Naive B cell (primary cell): ENCODE data around the gene LUM. TPM values are rescaled to one million over a fixed set of nuclear protein-coding genes. Genes with fewer than 3 reads are reported as not detected.
"Not testable (repeated sequence)": the region's sequence is repeated elsewhere in the genome, so short reads cannot be mapped to it uniquely, and the experiment has no call there.

Experiments
- ATAC-seq, 2 donors: fragments of 150-1000 bp; cut with Tn5 transposase; 2 replicates each; pipeline ENCODE4 v1.10.0; 2021; ENCODE audit warnings: low read depth in 2 of 2, mild to moderate bottlenecking in 2 of 2, moderate library complexity in 2 of 2
- DNase-seq: peaks from one replicate; pipeline ENCODE4 v3.0.0; 2022
- H3K27ac Mint-ChIP-seq, 6 donors: one replicate each; pipeline ENCODE4 v1.8.0; 2020 to 2022; ENCODE audit warnings: mild to moderate bottlenecking in 6 of 6, mixed read lengths in 6 of 6, moderate library complexity in 5 of 6, inconsistent platforms in 2 of 6
- H3K27me3 Mint-ChIP-seq, 3 donors: one replicate each; pipeline ENCODE4 v1.8.0; 2021 to 2022; ENCODE audit warnings: mixed read lengths in 3 of 3, mild to moderate bottlenecking in 1 of 3
- H3K36me3 Mint-ChIP-seq, 2 donors: one replicate each; pipeline ENCODE4 v1.8.0; 2020 to 2022; ENCODE audit warnings: mixed read lengths in 2 of 2, inconsistent platforms in 1 of 2, mild to moderate bottlenecking in 1 of 2
- H3K4me1 Mint-ChIP-seq, 3 donors: one replicate each; pipeline ENCODE4 v1.8.0; 2020 to 2022; ENCODE audit warnings: mixed read lengths in 3 of 3, inconsistent platforms in 1 of 3, mild to moderate bottlenecking in 1 of 3, moderate library complexity in 1 of 3
- H3K4me3 Mint-ChIP-seq, 8 donors: one replicate each; pipeline ENCODE4 v1.8.0; 2020 to 2022; ENCODE audit warnings: mild to moderate bottlenecking in 8 of 8, mixed read lengths in 8 of 8, moderate library complexity in 8 of 8, inconsistent platforms in 2 of 8
- H3K9me3 Mint-ChIP-seq, 7 donors: one replicate each; pipeline ENCODE4 v1.8.0; 2020 to 2022; ENCODE audit warnings: mixed read lengths in 7 of 7, mild to moderate bottlenecking in 5 of 7, inconsistent platforms in 2 of 7, moderate library complexity in 1 of 7
- polyA plus RNA-seq, 6 donors: library from polyadenylated mRNA; unstranded; fragments of 300-500 nt; fragmentation: Illumina TruSeq; gene quantifications; one replicate each; pipeline ENCODE4 v1.2.3, GENCODE V29; 2021; ENCODE audit warnings: low read depth in 6 of 6

The LUM gene
- polyA plus RNA-seq, 6 donors from 2014 or later, result not detected

DNA sequence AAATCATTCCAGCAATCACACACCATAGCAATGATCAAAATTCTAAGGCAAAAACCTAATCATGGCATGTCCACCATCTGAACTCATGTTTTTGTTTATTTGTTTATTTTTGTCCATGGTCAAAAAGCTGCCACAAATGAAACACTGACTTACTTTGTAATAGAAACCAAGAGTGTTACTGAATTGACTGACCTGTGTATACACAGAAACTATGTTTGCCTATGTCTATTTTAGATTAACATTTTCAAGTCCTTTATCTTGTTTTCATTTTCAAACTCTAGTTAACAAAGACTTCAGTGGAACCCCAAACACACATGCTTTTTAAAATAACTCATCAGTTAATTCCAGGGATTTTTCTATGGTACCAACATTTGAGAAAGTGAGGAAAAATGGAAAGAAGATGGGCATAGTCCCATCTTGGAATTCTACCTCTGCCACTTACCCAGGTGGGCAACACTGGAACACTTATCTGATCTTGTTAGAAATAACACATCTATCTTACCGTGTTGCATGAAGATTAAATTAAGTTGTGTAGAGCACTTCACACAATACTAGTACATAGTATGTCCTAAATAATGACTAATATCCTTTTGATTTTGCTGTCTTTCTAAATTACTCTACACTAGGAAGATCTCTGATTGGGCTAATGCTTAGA lies 6.4 kb downstream of the LUM start:
- Mint-ChIP-seq H3K4me1 (no peaks in the 10 kb centered on the region), H3K27ac (no peak overlapping the region), H3K36me3 (no peaks in the 10 kb centered on the region), H3K9me3 (no peaks in the 10 kb centered on the region), H3K27me3 (no peaks in the 10 kb centered on the region), H3K4me3 (no peak overlapping the region)
- DNase-seq (no peak), ATAC-seq (no peak)

DNA sequence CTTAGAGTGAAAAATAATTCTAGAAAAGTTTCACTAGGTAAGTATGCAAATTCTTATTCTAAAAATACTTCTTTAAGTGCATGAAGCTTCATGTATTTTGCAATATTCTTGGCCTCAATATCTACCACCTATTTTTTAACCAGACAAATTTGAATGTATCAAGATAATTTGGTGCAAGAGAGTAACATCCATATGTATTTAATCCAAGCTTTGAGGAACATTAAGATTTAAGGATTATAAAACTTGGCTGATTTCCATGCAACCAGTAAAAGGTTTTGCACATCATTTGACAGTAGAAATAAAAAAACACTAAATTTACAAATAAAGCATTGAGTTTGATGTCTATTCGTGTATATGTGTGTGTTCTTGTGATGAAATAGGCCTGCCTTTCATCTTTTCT lies 7.7 kb downstream of the LUM start:
- ATAC-seq, result no peak
- Mint-ChIP-seq H3K36me3 (no peaks in the 10 kb centered on the region), H3K4me3 (no peak overlapping the region), H3K9me3 (no peaks in the 10 kb centered on the region), H3K27ac (no peak overlapping the region), H3K4me1 (peaks cover 0 to under 1% (median 0%) of the 10 kb centered on the region in 3 donors), H3K27me3 (no peaks in the 10 kb centered on the region)
- no peak for DNase-seq

DNA sequence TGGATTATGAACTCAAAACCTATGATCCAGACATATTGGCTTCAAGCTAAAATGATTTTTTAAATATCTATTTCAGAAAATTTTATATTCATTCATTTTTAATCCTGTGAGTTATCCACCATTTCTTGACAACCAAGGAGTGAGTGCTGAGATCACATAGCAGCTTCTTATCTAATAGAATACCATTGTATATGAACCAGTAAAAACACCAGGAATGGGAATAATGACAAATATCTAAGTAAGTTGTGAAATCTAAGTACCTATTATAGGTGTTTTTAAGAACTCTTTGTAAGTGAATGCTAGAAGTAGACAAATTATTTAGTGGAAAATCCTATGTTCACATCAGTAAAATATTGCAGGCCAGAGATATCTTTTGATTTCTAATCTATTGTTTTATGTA lies 8.2 kb downstream of the LUM start:
- Mint-ChIP-seq H3K27me3 (no peaks in the 10 kb centered on the region), H3K27ac (no peak overlapping the region), H3K4me1 (peaks cover 0 to 4% (median 0%) of the 10 kb centered on the region in 3 donors), H3K4me3 (no peak overlapping the region), H3K9me3 (no peaks in the 10 kb centered on the region), H3K36me3 (no peaks in the 10 kb centered on the region)
- DNase-seq (no peak), ATAC-seq (no peak)

DNA sequence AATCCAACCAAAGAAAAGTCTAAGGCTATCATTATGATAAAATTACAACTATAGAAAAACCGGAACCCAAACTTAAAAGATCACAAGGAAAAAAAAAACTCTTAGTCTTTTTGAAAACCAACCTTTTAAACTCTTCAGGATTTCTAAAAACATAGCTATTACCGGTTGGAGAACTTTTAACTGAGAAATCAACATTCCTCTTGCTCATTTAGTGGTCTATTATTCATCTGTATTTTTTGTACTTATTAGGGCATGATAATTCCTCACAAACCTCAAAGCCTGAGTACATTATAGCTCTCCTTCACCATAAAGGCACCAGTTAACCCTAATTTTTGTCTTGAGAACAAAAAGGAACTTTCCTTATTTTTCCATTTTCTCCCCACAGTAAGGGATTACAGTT lies 10.4 kb downstream of the LUM start:
- DNase-seq (no peak), ATAC-seq (no peak)
- Mint-ChIP-seq H3K27ac (no peak overlapping the region), H3K36me3 (no peaks in the 10 kb centered on the region), H3K27me3 (no peaks in the 10 kb centered on the region), H3K4me1 (peaks cover 0 to 4% (median 0%) of the 10 kb centered on the region in 3 donors), H3K4me3 (no peak overlapping the region), H3K9me3 (no peaks in the 10 kb centered on the region)

DNA sequence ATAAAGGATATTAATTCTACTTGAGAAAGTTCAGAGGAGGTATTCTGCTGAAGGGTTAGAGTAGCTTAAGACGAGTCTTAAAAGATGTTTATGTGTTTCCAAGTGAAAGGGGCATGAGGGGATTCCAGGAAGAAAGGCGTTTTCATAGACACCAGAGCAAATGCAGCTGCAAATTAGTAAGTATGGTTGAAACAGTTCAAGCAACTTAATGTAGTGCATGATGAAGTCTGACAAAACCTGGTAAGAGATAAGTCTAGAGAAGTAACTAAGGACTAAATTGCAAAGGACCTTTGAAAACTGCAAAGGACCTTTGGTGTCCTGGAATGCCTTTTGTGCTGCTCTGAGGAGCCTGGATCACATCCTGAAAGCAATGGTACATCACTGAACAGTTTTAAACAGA lies 11.5 kb downstream of the LUM start:
- Mint-ChIP-seq H3K4me1 (peaks cover 0 to 4% (median 0%) of the 10 kb centered on the region in 3 donors), H3K36me3 (no peaks in the 10 kb centered on the region), H3K27ac (no peak overlapping the region), H3K4me3 (no peak overlapping the region), H3K9me3 (no peaks in the 10 kb centered on the region), H3K27me3 (no peaks in the 10 kb centered on the region)
- no peak for ATAC-seq
- DNase-seq, result no peak

DNA sequence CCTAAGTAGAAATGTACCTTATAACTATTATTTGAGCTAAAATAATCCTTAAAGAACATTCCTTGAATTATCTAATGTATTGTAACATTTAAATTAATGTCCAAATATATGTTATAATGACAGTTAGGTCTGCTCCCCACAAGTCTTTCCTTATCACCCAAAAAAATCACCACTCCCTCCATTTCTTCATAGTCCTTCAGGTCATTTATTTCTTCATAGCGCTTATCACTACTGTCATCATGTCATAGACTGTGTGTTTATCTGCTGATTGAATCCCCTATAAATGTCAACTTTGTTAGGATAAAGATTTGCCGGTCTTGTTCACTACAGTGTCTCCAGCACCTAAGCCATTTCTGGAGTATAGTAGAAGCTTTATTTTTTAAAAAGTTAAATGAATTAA lies 12.0 kb downstream of the LUM start:
- Mint-ChIP-seq H3K9me3 (no peaks in the 10 kb centered on the region), H3K27me3 (no peaks in the 10 kb centered on the region), H3K4me3 (no peak overlapping the region), H3K27ac (no peak overlapping the region), H3K4me1 (peaks cover 0 to 4% (median 0%) of the 10 kb centered on the region in 3 donors), H3K36me3 (no peaks in the 10 kb centered on the region)
- DNase-seq, result no peak
- ATAC-seq, result no peak

DNA sequence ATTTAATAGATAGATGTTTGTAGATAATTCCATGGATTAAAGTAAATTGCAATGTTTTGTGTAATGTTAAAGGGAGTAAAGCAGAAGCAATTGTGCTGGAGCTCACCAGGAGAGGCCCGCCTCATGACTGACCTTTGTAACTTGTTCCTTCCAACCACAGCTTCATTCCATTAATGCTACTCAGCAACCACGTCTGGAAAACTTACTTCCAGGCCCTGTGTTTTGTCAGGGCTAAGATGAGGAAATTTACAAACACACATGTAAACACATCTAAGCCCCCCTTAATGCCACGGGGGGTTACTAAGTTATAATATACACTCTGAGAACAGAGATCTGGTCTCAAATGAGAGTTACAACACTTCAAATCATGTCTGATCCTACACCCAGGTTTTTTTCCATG lies 12.4 kb downstream of the LUM start:
- Mint-ChIP-seq H3K27ac (no peak overlapping the region), H3K36me3 (no peaks in the 10 kb centered on the region), H3K4me3 (no peak overlapping the region), H3K9me3 (no peaks in the 10 kb centered on the region), H3K27me3 (no peaks in the 10 kb centered on the region), H3K4me1 (peaks cover 0 to 4% (median 0%) of the 10 kb centered on the region in 3 donors)
- ATAC-seq (no peak), DNase-seq (no peak)

DNA sequence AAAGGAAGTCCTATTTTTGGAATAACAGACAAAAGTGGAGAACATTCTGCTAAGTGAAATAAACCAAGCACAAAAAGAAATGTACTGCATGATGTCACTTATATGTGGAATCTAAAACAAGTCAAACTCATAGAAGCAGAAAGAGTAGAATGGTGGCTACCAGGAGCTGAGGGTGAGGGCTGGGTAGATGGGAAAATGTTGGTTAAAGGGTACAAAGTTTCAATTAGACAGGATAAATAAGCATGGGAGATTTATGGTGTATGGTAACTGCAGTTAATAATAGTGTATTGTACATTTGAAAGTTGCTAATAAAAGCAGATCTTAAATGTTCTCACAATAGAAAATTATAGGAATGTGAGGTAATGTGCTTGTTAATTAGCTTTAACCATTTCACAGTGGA lies 12.8 kb downstream of the LUM start:
- DNase-seq (no peak), ATAC-seq (no peak)
- peaks cover 0 to 4% (median 0%) of the 10 kb centered on the region in 3 donors for H3K4me1 Mint-ChIP-seq
- H3K9me3 Mint-ChIP-seq, result no peaks in the 10 kb centered on the region
- no peak overlapping the region for H3K4me3 Mint-ChIP-seq
- H3K27ac Mint-ChIP-seq, result peak overlapping the region in 1 of 6 donors; percentile 0
- no peaks in the 10 kb centered on the region for H3K36me3 Mint-ChIP-seq
- no peaks in the 10 kb centered on the region for H3K27me3 Mint-ChIP-seq

DNA sequence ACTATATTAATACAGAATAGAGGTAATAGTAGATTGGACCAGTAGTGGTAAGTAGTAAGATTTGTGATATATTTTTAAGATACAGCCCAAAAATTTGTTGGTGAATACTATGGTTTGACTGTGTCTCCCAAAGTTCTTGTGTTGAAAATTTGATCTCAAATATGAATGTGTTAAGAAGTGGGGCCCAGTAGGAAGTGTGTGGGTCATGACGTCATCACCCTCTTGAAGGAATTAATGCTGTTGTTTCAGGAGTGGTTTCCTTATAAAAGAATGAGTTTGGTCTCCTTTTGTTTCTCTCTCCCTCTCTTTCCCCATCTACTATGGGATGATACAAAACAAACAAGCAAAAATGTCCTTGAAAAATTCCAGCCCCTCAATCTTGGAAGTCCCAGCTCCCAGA lies 16.3 kb downstream of the LUM start:
- DNase-seq (no peak), ATAC-seq (no peak)
- Mint-ChIP-seq H3K27ac (no peak overlapping the region), H3K4me3 (no peak overlapping the region), H3K27me3 (no peaks in the 10 kb centered on the region), H3K36me3 (no peaks in the 10 kb centered on the region), H3K9me3 (peaks cover 0 to 11% (median 7%) of the 10 kb centered on the region in 7 donors), H3K4me1 (peaks cover 0 to 4% (median 0%) of the 10 kb centered on the region in 3 donors)

DNA sequence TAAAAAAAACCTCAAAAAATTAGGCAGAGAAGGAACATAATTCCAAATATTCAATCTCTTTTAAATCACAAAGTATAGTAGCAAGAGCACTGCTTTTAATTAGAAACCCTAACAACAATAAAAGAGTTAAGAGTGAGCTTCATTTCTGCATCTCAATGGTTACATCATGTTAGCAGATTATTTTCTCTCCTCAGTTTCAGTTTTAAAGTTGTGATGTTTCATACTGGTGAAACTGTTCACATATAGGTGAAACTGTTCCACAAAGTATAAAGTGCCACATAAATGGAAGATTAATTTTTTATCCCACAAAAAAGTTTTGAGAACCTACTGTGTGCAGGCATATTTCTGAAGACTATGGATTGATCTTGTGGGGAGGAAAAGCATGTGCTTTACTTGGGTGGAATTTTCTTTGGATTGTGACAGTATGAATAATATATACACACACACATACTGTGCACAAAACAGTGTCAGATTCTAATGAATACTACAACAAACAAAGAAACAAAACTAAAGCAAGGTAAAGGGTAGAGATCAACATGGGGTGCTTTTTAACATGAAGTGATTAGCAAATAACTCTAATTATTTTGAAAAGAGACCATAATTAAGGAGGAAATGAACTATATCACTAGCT lies 17.1 kb downstream of the LUM start:
- ATAC-seq, result no peak
- Mint-ChIP-seq H3K9me3 (peaks cover 4 to 19% (median 13%) of the 10 kb centered on the region in 7 donors), H3K27ac (peak overlapping the region in 1 of 6 donors; percentile 10), H3K4me3 (no peak overlapping the region), H3K27me3 (no peaks in the 10 kb centered on the region), H3K36me3 (peaks cover 0 to 4% of the 10 kb centered on the region in 2 donors), H3K4me1 (peaks cover 0 to 4% (median 0%) of the 10 kb centered on the region in 3 donors)
- DNase-seq, result no peak

DNA sequence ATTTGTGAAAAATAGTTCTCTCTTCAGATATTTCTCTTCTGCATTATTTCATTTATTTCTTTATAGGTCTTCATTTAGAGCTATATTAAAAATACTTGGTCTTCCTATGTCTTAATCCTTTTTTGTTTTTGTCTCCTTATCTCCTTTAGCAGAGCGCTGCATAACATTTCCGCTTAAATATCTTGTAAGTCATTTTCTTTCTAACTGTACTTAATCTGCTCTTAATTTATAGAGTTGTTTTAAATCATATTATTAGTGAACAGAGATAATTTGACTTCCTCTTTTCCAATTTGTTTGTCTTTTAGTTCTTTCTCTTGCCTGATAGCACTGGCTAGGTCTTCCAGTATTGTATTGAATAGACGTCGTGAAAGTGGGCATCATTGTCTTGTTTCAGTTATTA lies 18.0 kb downstream of the LUM start:
- peaks cover 0 to 7% of the 10 kb centered on the region in 2 donors for H3K36me3 Mint-ChIP-seq
- ATAC-seq, result no peak
- H3K27me3 Mint-ChIP-seq, result no peaks in the 10 kb centered on the region
- H3K27ac Mint-ChIP-seq, result no peak overlapping the region
- peaks cover 9 to 27% (median 19%) of the 10 kb centered on the region in 7 donors for H3K9me3 Mint-ChIP-seq
- peaks cover 0 to 1% (median 0%) of the 10 kb centered on the region in 3 donors for H3K4me1 Mint-ChIP-seq
- no peak overlapping the region for H3K4me3 Mint-ChIP-seq
- no peak for DNase-seq

DNA sequence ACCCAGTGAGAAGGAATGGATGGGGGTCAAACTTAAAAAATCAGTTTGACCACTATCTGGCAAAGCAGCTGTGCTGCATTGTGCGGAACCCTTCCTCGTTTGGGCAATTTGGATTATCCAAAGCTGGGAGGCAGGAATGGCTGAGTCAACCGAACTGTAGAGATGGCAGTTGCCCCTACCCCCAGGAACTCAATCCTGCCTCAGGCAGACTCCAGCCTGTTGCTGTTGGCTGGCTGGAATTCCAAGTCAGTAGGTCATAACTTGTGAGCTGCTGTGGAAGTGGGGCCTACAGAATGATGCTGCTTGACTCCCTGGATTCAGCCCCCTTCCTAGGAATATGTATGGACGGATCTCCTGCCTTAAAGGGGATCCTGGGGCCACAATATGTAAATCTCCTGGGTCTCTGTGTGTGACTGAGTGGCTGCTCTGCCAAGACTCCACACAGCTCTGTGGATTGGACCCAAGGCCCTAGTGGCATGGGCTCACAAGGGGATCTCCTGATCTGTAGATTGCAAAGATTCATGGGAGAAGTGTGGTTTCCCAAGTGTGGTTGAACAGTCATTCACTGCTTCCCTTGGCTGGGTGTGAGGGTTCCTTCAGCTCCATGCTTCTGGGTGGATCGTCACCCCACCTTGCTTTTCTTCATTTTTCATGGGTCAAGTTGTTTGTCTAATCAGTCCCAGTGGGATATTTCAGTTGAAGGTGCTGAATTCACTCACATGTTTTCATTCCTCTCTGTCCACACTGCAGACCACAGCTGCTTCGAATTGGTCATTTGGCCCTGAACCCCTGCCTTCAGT lies 19.2 kb downstream of the LUM start:
- peaks cover 0 to 7% of the 10 kb centered on the region in 2 donors for H3K36me3 Mint-ChIP-seq
- no peaks in the 10 kb centered on the region for H3K27me3 Mint-ChIP-seq

DNA sequence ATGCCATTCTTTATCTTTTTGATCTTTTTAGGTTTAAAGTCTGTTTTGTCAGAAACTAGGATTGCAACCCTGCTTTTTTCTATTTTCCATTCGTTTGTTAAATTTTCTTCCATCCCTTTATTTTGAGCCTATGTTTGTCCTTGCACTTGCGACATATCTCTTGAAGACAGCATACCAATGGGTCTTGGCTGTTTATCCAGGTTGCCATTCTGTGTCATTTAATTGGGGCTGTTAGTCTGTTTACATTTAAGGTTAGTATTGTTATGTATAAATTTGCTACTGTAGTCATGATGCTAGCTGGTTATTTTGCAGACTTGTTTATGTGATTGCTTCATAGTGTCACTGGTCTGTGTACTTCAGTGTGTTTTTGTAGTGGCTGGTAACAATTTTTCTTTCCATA lies 21.3 kb downstream of the LUM start:
- H3K4me3 Mint-ChIP-seq, H3K4me1 Mint-ChIP-seq, H3K27ac Mint-ChIP-seq, DNase-seq, ATAC-seq, H3K36me3 Mint-ChIP-seq, H3K27me3 Mint-ChIP-seq: not testable (repeated sequence)
- peaks cover 11 to 29% (median 19%) of the 10 kb centered on the region in 7 donors for H3K9me3 Mint-ChIP-seq

More for the DNA sequence above, 19.2 kb downstream of the LUM start:
- Mint-ChIP-seq H3K4me3 (no peak overlapping the region), H3K4me1 (no peaks in the 10 kb centered on the region), H3K27ac (no peak overlapping the region), H3K9me3 (peaks cover 11 to 29% (median 19%) of the 10 kb centered on the region in 7 donors)
- DNase-seq (no peak), ATAC-seq (no peak)

DNA sequence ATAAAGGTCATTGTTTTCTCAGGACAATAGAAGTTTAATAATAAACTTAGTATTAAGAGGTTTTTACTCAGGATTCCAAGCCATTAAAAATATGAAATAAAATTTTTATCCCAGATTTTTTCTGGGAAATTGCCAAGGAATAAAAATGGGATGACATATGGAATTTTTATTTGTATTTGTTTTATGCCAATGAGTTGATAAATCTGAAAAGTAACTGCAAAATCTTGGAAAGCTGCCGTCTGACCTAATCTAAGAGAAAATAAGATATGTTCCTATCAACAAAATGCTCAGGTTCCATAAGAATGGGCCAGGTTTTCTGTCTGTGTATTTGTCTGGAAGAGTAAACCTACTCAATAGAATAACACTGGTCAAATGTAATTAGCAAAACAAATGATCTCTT lies 31.3 kb downstream of the LUM start:
- ATAC-seq, result no peak
- Mint-ChIP-seq H3K4me1 (no peaks in the 10 kb centered on the region), H3K27ac (no peak overlapping the region)

More for the DNA sequence above, 31.3 kb downstream of the LUM start:
- Mint-ChIP-seq H3K36me3 (no peaks in the 10 kb centered on the region), H3K27me3 (peaks cover 0 to 8% (median 0%) of the 10 kb centered on the region in 3 donors), H3K4me3 (no peak overlapping the region), H3K9me3 (no peaks in the 10 kb centered on the region)
- DNase-seq, result no peak
